Measurements from ENCODE around the gene LY6G5C. TPM values are rescaled to one million over a fixed set of nuclear protein-coding genes. Genes with fewer than 3 reads are reported as not detected.
"Not testable (repeated sequence)": the region's sequence is repeated elsewhere in the genome, so short reads cannot be mapped to it uniquely, and the experiment has no call there.

LY6G5C gene
- total RNA-seq, 2 donors from 2014 or later: 0.93 to 2.0 TPM

DNA sequence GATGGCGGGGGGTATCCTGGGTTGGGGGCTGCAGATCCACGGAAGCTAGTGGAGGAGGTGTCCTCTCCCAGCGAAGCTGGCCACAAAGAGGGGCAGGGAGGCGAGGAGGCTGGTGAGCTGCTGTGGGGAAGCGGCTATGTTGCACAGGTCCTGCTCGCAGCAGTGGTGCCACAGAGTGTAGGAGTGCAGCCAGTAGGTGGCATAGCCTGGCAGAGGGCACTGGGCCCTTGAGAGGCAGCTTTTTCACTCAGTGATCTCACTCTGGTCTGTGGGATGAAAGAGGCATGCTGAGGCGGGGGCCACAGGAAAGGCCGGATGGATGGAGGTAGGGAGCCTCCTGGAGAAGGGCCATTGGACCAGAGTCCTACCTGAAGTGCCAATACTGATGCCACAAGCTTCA, 31.4 kb upstream of the LY6G5C start:
- H3K4me1 Mint-ChIP-seq: peaks cover 32% of the 10 kb centered on the region
- TF ChIP-seq, protein P1, sequence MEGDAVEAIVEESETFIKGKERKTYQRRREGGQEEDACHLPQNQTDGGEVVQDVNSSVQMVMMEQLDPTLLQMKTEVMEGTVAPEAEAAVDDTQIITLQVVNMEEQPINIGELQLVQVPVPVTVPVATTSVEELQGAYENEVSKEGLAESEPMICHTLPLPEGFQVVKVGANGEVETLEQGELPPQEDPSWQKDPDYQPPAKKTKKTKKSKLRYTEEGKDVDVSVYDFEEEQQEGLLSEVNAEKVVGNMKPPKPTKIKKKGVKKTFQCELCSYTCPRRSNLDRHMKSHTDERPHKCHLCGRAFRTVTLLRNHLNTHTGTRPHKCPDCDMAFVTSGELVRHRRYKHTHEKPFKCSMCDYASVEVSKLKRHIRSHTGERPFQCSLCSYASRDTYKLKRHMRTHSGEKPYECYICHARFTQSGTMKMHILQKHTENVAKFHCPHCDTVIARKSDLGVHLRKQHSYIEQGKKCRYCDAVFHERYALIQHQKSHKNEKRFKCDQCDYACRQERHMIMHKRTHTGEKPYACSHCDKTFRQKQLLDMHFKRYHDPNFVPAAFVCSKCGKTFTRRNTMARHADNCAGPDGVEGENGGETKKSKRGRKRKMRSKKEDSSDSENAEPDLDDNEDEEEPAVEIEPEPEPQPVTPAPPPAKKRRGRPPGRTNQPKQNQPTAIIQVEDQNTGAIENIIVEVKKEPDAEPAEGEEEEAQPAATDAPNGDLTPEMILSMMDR (conservative IDR thresholded peaks at IDR 0.05): no peak
- H3K36me3 Mint-ChIP-seq (ENCODE audit: low read depth): no peaks in the 10 kb centered on the region
- no peaks in the 10 kb centered on the region for H3K27me3 Mint-ChIP-seq (ENCODE audit: insufficient read depth)
- H3K27me3 ChIP-seq (ENCODE audit: control insufficient read depth, insufficient read depth, low read length, poor library complexity, severe bottlenecking): no peaks in the 10 kb centered on the region
- H3K36me3 ChIP-seq (ENCODE audit: control insufficient read depth, insufficient read depth, low read length): no peaks in the 10 kb centered on the region
- H3K4me3 Mint-ChIP-seq: no peak overlapping the region
- H3K9ac ChIP-seq (ENCODE audit: extremely low read depth, low read length, poor library complexity, severe bottlenecking): no peak overlapping the region
- H3K4me3 ChIP-seq (ENCODE audit: low read length): no peak overlapping the region
- no peaks in the 10 kb centered on the region for H3K9me3 Mint-ChIP-seq
- H3K27ac Mint-ChIP-seq: no peak overlapping the region
- no peaks in the 10 kb centered on the region for H3K9me3 ChIP-seq (ENCODE audit: control insufficient read depth, low read length)
- no peak overlapping the region for H3K27ac ChIP-seq (ENCODE audit: low read depth, low read length)
- H3K4me1 ChIP-seq (ENCODE audit: control insufficient read depth, insufficient read depth, low read length): peaks cover 7% of the 10 kb centered on the region
- peak; percentile 47 for DNase-seq
- WGBS, 2 experiments (ENCODE audit: insufficient coverage in 1 of 2, insufficient read length in 1 of 2): 96 to 98% methylated on average over 7 to 8 of the region's 8 CpGs

DNA sequence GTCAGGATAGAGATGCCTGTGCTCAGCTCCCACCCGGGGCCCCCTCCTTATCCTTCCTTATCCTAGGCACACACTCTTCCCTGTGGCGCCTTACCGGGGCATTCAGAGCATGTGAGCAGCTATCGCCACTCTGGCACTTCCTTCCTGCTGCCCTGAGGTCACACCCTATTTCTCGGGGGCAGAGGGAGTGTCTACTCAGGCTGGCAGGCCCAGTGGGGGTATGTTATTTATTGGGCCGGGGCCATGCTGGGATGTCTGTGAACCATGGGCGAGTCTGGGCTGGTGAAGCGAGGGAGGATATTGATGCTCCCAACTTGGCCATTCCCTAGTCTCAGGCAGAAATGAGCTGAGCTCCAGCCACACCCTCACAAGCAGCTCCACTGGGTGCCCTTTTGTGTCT, 30.4 kb upstream of the LY6G5C start:
- Mint-ChIP-seq H3K9me3 (no peaks in the 10 kb centered on the region), H3K4me3 (no peak overlapping the region), H3K36me3 (ENCODE audit: low read depth) (no peaks in the 10 kb centered on the region), H3K4me1 (peaks cover 30% of the 10 kb centered on the region), H3K27me3 (ENCODE audit: insufficient read depth) (peaks cover 2% of the 10 kb centered on the region), H3K27ac (no peak overlapping the region)
- Histone ChIP-seq H3K9me3 (ENCODE audit: control insufficient read depth, low read length) (no peaks in the 10 kb centered on the region), H3K27ac (ENCODE audit: low read depth, low read length) (no peak overlapping the region), H3K27me3 (ENCODE audit: control insufficient read depth, insufficient read depth, low read length, poor library complexity, severe bottlenecking) (no peaks in the 10 kb centered on the region), H3K9ac (ENCODE audit: extremely low read depth, low read length, poor library complexity, severe bottlenecking) (no peak overlapping the region), H3K4me3 (ENCODE audit: low read length) (no peak overlapping the region), H3K36me3 (ENCODE audit: control insufficient read depth, insufficient read depth, low read length) (no peaks in the 10 kb centered on the region), H3K4me1 (ENCODE audit: control insufficient read depth, insufficient read depth, low read length) (peaks cover 7% of the 10 kb centered on the region)
- TF ChIP-seq, protein P1 (conservative IDR thresholded peaks at IDR 0.05): no peak
- DNase-seq: no peak
- WGBS, 2 experiments (ENCODE audit: insufficient coverage in 1 of 2, insufficient read length in 1 of 2): 87% methylated on average over 4 to 8 of the region's 8 CpGs

DNA sequence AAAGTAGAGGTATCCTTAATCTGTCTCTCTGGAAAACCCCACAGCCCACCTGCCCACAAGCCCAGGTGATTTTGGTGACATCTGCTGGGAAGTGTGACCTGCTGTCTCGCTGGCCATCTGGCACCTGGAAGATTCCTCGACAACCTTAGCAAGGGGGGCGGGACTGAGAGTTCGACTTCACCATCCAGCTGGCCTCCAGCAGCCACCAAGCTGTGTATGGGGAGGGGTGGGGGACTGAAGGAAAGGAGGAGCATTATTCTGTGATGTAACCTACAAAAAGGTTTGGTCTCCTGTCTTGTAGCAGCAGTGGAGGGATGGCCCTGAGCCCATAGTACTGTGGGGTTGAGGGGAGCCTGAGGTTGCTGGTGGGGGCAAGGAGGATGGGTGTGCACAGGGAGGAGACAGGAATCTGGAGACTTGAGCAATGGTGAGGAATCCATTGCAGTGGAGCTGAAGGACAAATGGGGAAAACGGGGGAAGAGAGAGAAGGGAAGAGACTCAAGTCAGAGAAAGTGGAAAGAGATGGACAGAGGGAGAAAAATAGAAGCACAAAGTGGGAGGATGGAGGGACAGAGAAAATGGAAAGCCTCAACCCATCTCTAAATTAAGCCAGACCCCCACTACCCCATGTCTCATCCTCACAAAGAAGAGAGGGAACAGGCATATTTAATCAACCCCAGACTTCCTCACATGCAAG, 29.8 kb upstream of the LY6G5C start:
- no peak overlapping the region for H3K4me3 Mint-ChIP-seq
- H3K36me3 Mint-ChIP-seq (ENCODE audit: low read depth): no peaks in the 10 kb centered on the region
- Histone ChIP-seq H3K27me3 (ENCODE audit: control insufficient read depth, insufficient read depth, low read length, poor library complexity, severe bottlenecking) (no peaks in the 10 kb centered on the region), H3K9ac (ENCODE audit: extremely low read depth, low read length, poor library complexity, severe bottlenecking) (no peak overlapping the region), H3K4me3 (ENCODE audit: low read length) (no peak overlapping the region), H3K9me3 (ENCODE audit: control insufficient read depth, low read length) (no peaks in the 10 kb centered on the region), H3K36me3 (ENCODE audit: control insufficient read depth, insufficient read depth, low read length) (no peaks in the 10 kb centered on the region), H3K27ac (ENCODE audit: low read depth, low read length) (no peak overlapping the region), H3K4me1 (ENCODE audit: control insufficient read depth, insufficient read depth, low read length) (peaks cover 7% of the 10 kb centered on the region)
- DNase-seq: peak; percentile 58
- peaks cover 2% of the 10 kb centered on the region for H3K27me3 Mint-ChIP-seq (ENCODE audit: insufficient read depth)
- H3K9me3 Mint-ChIP-seq: no peaks in the 10 kb centered on the region
- WGBS, 2 experiments (ENCODE audit: insufficient coverage in 1 of 2, insufficient read length in 1 of 2): 71 to 79% methylated on average over 1 to 5 of the region's 5 CpGs
- TF ChIP-seq, protein P1 (conservative IDR thresholded peaks at IDR 0.05): no peak
- peak overlapping the region; percentile 46 for H3K27ac Mint-ChIP-seq
- H3K4me1 Mint-ChIP-seq: peaks cover 30% of the 10 kb centered on the region

DNA sequence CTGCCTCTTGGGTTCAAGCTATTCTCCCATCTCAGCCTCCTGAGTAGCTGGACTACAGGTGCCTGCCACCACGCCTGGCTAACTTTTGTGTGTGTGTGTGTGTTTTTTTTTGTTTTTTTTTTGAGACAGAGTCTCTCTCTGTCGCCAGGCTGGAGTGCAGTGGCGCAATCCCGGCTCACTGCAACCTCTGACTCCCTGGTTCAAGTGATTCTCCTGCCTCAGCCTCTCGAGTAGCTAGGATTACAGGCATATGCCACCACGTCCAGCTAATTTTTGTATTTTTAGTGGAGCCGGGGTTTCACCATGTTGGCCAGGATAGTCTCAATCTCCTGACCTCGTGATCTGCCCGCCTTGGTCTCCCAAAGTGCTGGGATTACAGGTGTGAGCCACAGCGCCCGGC, 28.3 kb upstream of the LY6G5C start:
- H3K27ac Mint-ChIP-seq; H3K36me3 Mint-ChIP-seq (ENCODE audit: low read depth); H3K9me3 Mint-ChIP-seq; H3K36me3 ChIP-seq (ENCODE audit: control insufficient read depth, insufficient read depth, low read length); H3K27ac ChIP-seq (ENCODE audit: low read depth, low read length); H3K4me3 Mint-ChIP-seq; H3K27me3 Mint-ChIP-seq (ENCODE audit: insufficient read depth); H3K4me3 ChIP-seq (ENCODE audit: low read length); H3K9ac ChIP-seq (ENCODE audit: extremely low read depth, low read length, poor library complexity, severe bottlenecking); DNase-seq; H3K4me1 ChIP-seq (ENCODE audit: control insufficient read depth, insufficient read depth, low read length); H3K9me3 ChIP-seq (ENCODE audit: control insufficient read depth, low read length); H3K27me3 ChIP-seq (ENCODE audit: control insufficient read depth, insufficient read depth, low read length, poor library complexity, severe bottlenecking): not testable (repeated sequence)
- H3K4me1 Mint-ChIP-seq: peaks cover 23% of the 10 kb centered on the region
- WGBS, 2 experiments (ENCODE audit: insufficient coverage in 1 of 2, insufficient read length in 1 of 2): 89 to 95% methylated on average over 5 to 11 of the region's 11 CpGs

Measured in endodermal cell (in vitro differentiated cells).